Activated CD4-positive, CD25-positive, alpha-beta regulatory T cell treated with anti-CD3 and anti-CD28 coated beads, Interleukin-2, amount 50 U/mL, for 16 hours (primary cell): Measurements from ENCODE around the gene FXYD2.

Source experiments
- DNase-seq: peaks from one replicate; pipeline ENCODE4 v3.0.0-alpha.2; 2020; ENCODE audit warnings: low read depth, low spot score

The FXYD2 gene

GRCh38 chr11:117857734-117858414 lies 33.3 kb upstream of the FXYD2 start:
- DNase-seq, result no peak

GRCh38 chr11:117855912-117856651 lies 31.5 kb upstream of the FXYD2 start:
- no peak for DNase-seq

GRCh38 chr11:117855186-117855845 lies 30.8 kb upstream of the FXYD2 start:
- no peak for DNase-seq

GRCh38 chr11:117852309-117852708 lies 27.8 kb upstream of the FXYD2 start:
- DNase-seq, result no peak

GRCh38 chr11:117851852-117852251 lies 27.3 kb upstream of the FXYD2 start:
- no peak for DNase-seq

- no peak for DNase-seq
These were observed 26.6 kb upstream of the FXYD2 start for GRCh38 chr11:117851106-117851505.

GRCh38 chr11:117849781-117850414 lies 25.4 kb upstream of the FXYD2 start:
- DNase-seq, result no peak

GRCh38 chr11:117843666-117844484 lies 19.3 kb upstream of the FXYD2 start:
- DNase-seq, result peak; percentile 70

- no peak for DNase-seq
These were observed 17.8 kb upstream of the FXYD2 start for GRCh38 chr11:117842131-117842941.

- no peak for DNase-seq
These were observed 17.0 kb upstream of the FXYD2 start for GRCh38 chr11:117841551-117842031.

- DNase-seq, result no peak
These were observed 16.5 kb upstream of the FXYD2 start for GRCh38 chr11:117840881-117841550.

- DNase-seq, result no peak
These were observed 15.6 kb upstream of the FXYD2 start for GRCh38 chr11:117839936-117840813.

GRCh38 chr11:117839380-117839881 lies 14.9 kb upstream of the FXYD2 start:
- no peak for DNase-seq

GRCh38 chr11:117838901-117839300 lies 14.4 kb upstream of the FXYD2 start:
- DNase-seq, result no peak

- DNase-seq, result no peak
These were observed 13.2 kb upstream of the FXYD2 start for GRCh38 chr11:117837791-117838190.

GRCh38 chr11:117837070-117837776 lies 12.7 kb upstream of the FXYD2 start:
- DNase-seq, result no peak

GRCh38 chr11:117836077-117836960 lies 11.8 kb upstream of the FXYD2 start:
- no peak for DNase-seq
